Measurements from ENCODE around the gene HEPN1. TPM values are rescaled to one million over a fixed set of nuclear protein-coding genes. Genes with fewer than 3 reads are reported as not detected.
A peak's percentile ranks its signal among the peaks of the same experiment; 100 is the strongest.

Gene HEPN1
- total RNA-seq, 1 donor from 2014 or later = not detected

GRCh38 chr11:124897674-124898262 is 21.3 kb upstream of the HEPN1 start, which contains the start of gene ROBO4:
TSS of gene ROBO4 (minus strand) at chr11:124897865. CDS start at chr11:124897795, 70 bp downstream.
- Histone ChIP-seq H3K27me3 (ENCODE audit: control insufficient read depth in 3 of 3, insufficient read depth in 3 of 3, low read length in 3 of 3) (peaks cover 0 to 4% (median 3%) of the 10 kb centered on the region in 3 donors), H3K9ac (ENCODE audit: low read depth in 1 of 3, low read length in 3 of 3) (peak within 1 kb of the TSS; percentile 53 to 69 (median 65)), H3K9me3 (ENCODE audit: control insufficient read depth in 3 of 3, low read length in 3 of 3) (no peaks in the 10 kb centered on the region), H3K27ac (ENCODE audit: low read depth, low read length) (peak within 1 kb of the TSS; percentile 83), H3K4me3 (ENCODE audit: low read length in 3 of 3) (peak within 1 kb of the TSS; percentile 58 to 66 (median 66)), H3K4me1 (ENCODE audit: control insufficient read depth in 3 of 3, insufficient read depth in 3 of 3, low read length in 3 of 3) (peaks cover 50 to 53% (median 51%) of the 10 kb centered on the region in 3 donors), H3K36me3 (ENCODE audit: control insufficient read depth in 3 of 3, insufficient read depth in 3 of 3, low read length in 3 of 3) (peaks cover 0 to 5% (median 0%) of the 10 kb centered on the region in 3 donors)

GRCh38 chr11:124898263-124898680 is 20.8 kb upstream of the HEPN1 start:
- H3K9me3 ChIP-seq (ENCODE audit: control insufficient read depth in 3 of 3, low read length in 3 of 3) = no peaks in the 10 kb centered on the region
- no peak overlapping the region for H3K4me3 ChIP-seq (ENCODE audit: low read length in 3 of 3)
- peaks cover 0 to 4% (median 3%) of the 10 kb centered on the region in 3 donors for H3K27me3 ChIP-seq (ENCODE audit: control insufficient read depth in 3 of 3, insufficient read depth in 3 of 3, low read length in 3 of 3)
- H3K4me1 ChIP-seq (ENCODE audit: control insufficient read depth in 3 of 3, insufficient read depth in 3 of 3, low read length in 3 of 3) = peaks cover 44 to 48% (median 46%) of the 10 kb centered on the region in 3 donors
- H3K36me3 ChIP-seq (ENCODE audit: control insufficient read depth in 3 of 3, insufficient read depth in 3 of 3, low read length in 3 of 3) = peaks cover 0 to 5% (median 0%) of the 10 kb centered on the region in 3 donors
- H3K27ac ChIP-seq (ENCODE audit: low read depth, low read length) = peak overlapping the region; percentile 83
- H3K9ac ChIP-seq (ENCODE audit: low read depth in 1 of 3, low read length in 3 of 3) = peak overlapping the region; percentile 13 to 61 (median 23)

- Histone ChIP-seq H3K9me3 (ENCODE audit: control insufficient read depth in 3 of 3, low read length in 3 of 3) (no peaks in the 10 kb centered on the region), H3K27ac (ENCODE audit: low read depth, low read length) (peak overlapping the region; percentile 83), H3K4me3 (ENCODE audit: low read length in 3 of 3) (no peak overlapping the region), H3K4me1 (ENCODE audit: control insufficient read depth in 3 of 3, insufficient read depth in 3 of 3, low read length in 3 of 3) (peaks cover 42 to 44% (median 44%) of the 10 kb centered on the region in 3 donors), H3K36me3 (ENCODE audit: control insufficient read depth in 3 of 3, insufficient read depth in 3 of 3, low read length in 3 of 3) (peaks cover 0 to 5% (median 0%) of the 10 kb centered on the region in 3 donors), H3K27me3 (ENCODE audit: control insufficient read depth in 3 of 3, insufficient read depth in 3 of 3, low read length in 3 of 3) (peaks cover 0 to 4% (median 3%) of the 10 kb centered on the region in 3 donors), H3K9ac (ENCODE audit: low read depth in 1 of 3, low read length in 3 of 3) (peak overlapping the region in 1 of 3 donors; percentile 13)
These were observed 20.3 kb upstream of the HEPN1 start for GRCh38 chr11:124898711-124899110.

GRCh38 chr11:124899383-124900145 is 19.5 kb upstream of the HEPN1 start:
- Histone ChIP-seq H3K27ac (ENCODE audit: low read depth, low read length) (peak overlapping the region; percentile 83), H3K9ac (ENCODE audit: low read depth in 1 of 3, low read length in 3 of 3) (peak overlapping the region in 1 of 3 donors; percentile 8), H3K27me3 (ENCODE audit: control insufficient read depth in 3 of 3, insufficient read depth in 3 of 3, low read length in 3 of 3) (peaks cover 0 to 4% (median 3%) of the 10 kb centered on the region in 3 donors), H3K4me3 (ENCODE audit: low read length in 3 of 3) (no peak overlapping the region), H3K9me3 (ENCODE audit: control insufficient read depth in 3 of 3, low read length in 3 of 3) (no peaks in the 10 kb centered on the region), H3K4me1 (ENCODE audit: control insufficient read depth in 3 of 3, insufficient read depth in 3 of 3, low read length in 3 of 3) (peaks cover 34 to 41% (median 37%) of the 10 kb centered on the region in 3 donors), H3K36me3 (ENCODE audit: control insufficient read depth in 3 of 3, insufficient read depth in 3 of 3, low read length in 3 of 3) (peaks cover 0 to 2% (median 0%) of the 10 kb centered on the region in 3 donors)

GRCh38 chr11:124900464-124900863 is 18.6 kb upstream of the HEPN1 start:
- H3K27ac ChIP-seq (ENCODE audit: low read depth, low read length) = peak overlapping the region; percentile 83
- H3K9ac ChIP-seq (ENCODE audit: low read depth in 1 of 3, low read length in 3 of 3) = no peak overlapping the region
- no peaks in the 10 kb centered on the region for H3K36me3 ChIP-seq (ENCODE audit: control insufficient read depth in 3 of 3, insufficient read depth in 3 of 3, low read length in 3 of 3)
- H3K27me3 ChIP-seq (ENCODE audit: control insufficient read depth in 3 of 3, insufficient read depth in 3 of 3, low read length in 3 of 3) = peaks cover 0 to 4% (median 3%) of the 10 kb centered on the region in 3 donors
- H3K4me1 ChIP-seq (ENCODE audit: control insufficient read depth in 3 of 3, insufficient read depth in 3 of 3, low read length in 3 of 3) = peaks cover 31 to 37% (median 32%) of the 10 kb centered on the region in 3 donors
- H3K4me3 ChIP-seq (ENCODE audit: low read length in 3 of 3) = no peak overlapping the region
- H3K9me3 ChIP-seq (ENCODE audit: control insufficient read depth in 3 of 3, low read length in 3 of 3) = no peaks in the 10 kb centered on the region

GRCh38 chr11:124902616-124903015 is 16.4 kb upstream of the HEPN1 start:
- H3K9me3 ChIP-seq (ENCODE audit: control insufficient read depth in 3 of 3, low read length in 3 of 3) = no peaks in the 10 kb centered on the region
- H3K36me3 ChIP-seq (ENCODE audit: control insufficient read depth in 3 of 3, insufficient read depth in 3 of 3, low read length in 3 of 3) = no peaks in the 10 kb centered on the region
- H3K4me1 ChIP-seq (ENCODE audit: control insufficient read depth in 3 of 3, insufficient read depth in 3 of 3, low read length in 3 of 3) = peaks cover 22 to 26% (median 25%) of the 10 kb centered on the region in 3 donors
- H3K9ac ChIP-seq (ENCODE audit: low read depth in 1 of 3, low read length in 3 of 3) = no peak overlapping the region
- peaks cover 0 to 4% (median 3%) of the 10 kb centered on the region in 3 donors for H3K27me3 ChIP-seq (ENCODE audit: control insufficient read depth in 3 of 3, insufficient read depth in 3 of 3, low read length in 3 of 3)
- no peak overlapping the region for H3K27ac ChIP-seq (ENCODE audit: low read depth, low read length)
- no peak overlapping the region for H3K4me3 ChIP-seq (ENCODE audit: low read length in 3 of 3)

GRCh38 chr11:124915541-124916369 is 3.3 kb upstream of the HEPN1 start:
- Histone ChIP-seq H3K27me3 (ENCODE audit: control insufficient read depth in 3 of 3, insufficient read depth in 3 of 3, low read length in 3 of 3) (peaks cover 0 to 9% (median 2%) of the 10 kb centered on the region in 3 donors), H3K36me3 (ENCODE audit: control insufficient read depth in 3 of 3, insufficient read depth in 3 of 3, low read length in 3 of 3) (no peaks in the 10 kb centered on the region), H3K4me1 (ENCODE audit: control insufficient read depth in 3 of 3, insufficient read depth in 3 of 3, low read length in 3 of 3) (peaks cover 1 to 6% (median 3%) of the 10 kb centered on the region in 3 donors), H3K27ac (ENCODE audit: low read depth, low read length) (no peak overlapping the region), H3K9me3 (ENCODE audit: control insufficient read depth in 3 of 3, low read length in 3 of 3) (peaks cover 0 to 2% (median 0%) of the 10 kb centered on the region in 3 donors), H3K4me3 (ENCODE audit: low read length in 3 of 3) (no peak overlapping the region), H3K9ac (ENCODE audit: low read depth in 1 of 3, low read length in 3 of 3) (no peak overlapping the region)

- Histone ChIP-seq H3K27ac (ENCODE audit: low read depth, low read length) (no peak overlapping the region), H3K4me1 (ENCODE audit: control insufficient read depth in 3 of 3, insufficient read depth in 3 of 3, low read length in 3 of 3) (peaks cover 2 to 7% (median 3%) of the 10 kb centered on the region in 3 donors), H3K36me3 (ENCODE audit: control insufficient read depth in 3 of 3, insufficient read depth in 3 of 3, low read length in 3 of 3) (no peaks in the 10 kb centered on the region), H3K9ac (ENCODE audit: low read depth in 1 of 3, low read length in 3 of 3) (no peak overlapping the region), H3K4me3 (ENCODE audit: low read length in 3 of 3) (no peak overlapping the region), H3K9me3 (ENCODE audit: control insufficient read depth in 3 of 3, low read length in 3 of 3) (peaks cover 0 to 2% (median 0%) of the 10 kb centered on the region in 3 donors), H3K27me3 (ENCODE audit: control insufficient read depth in 3 of 3, insufficient read depth in 3 of 3, low read length in 3 of 3) (peaks cover 0 to 14% (median 2%) of the 10 kb centered on the region in 3 donors)
These were observed 2.7 kb upstream of the HEPN1 start for GRCh38 chr11:124916370-124916710.

- Histone ChIP-seq H3K4me3 (ENCODE audit: low read length in 3 of 3) (no peak overlapping the region), H3K27ac (ENCODE audit: low read depth, low read length) (no peak overlapping the region), H3K4me1 (ENCODE audit: control insufficient read depth in 3 of 3, insufficient read depth in 3 of 3, low read length in 3 of 3) (peaks cover 2 to 7% (median 3%) of the 10 kb centered on the region in 3 donors), H3K9me3 (ENCODE audit: control insufficient read depth in 3 of 3, low read length in 3 of 3) (peaks cover 0 to under 1% (median 0%) of the 10 kb centered on the region in 3 donors), H3K27me3 (ENCODE audit: control insufficient read depth in 3 of 3, insufficient read depth in 3 of 3, low read length in 3 of 3) (peaks cover 0 to 21% (median 8%) of the 10 kb centered on the region in 3 donors), H3K9ac (ENCODE audit: low read depth in 1 of 3, low read length in 3 of 3) (no peak overlapping the region), H3K36me3 (ENCODE audit: control insufficient read depth in 3 of 3, insufficient read depth in 3 of 3, low read length in 3 of 3) (no peaks in the 10 kb centered on the region)
These were observed 1.9 kb upstream of the HEPN1 start for GRCh38 chr11:124917115-124917637.

Measured in skeletal muscle tissue (tissue), 4 donors.